GM10847 (cell line): ENCODE measurements around the gene ADCY4.
A peak's percentile ranks its signal among the peaks of the same experiment; 100 is the strongest.

Experiments used
- POLR2A ChIP-seq: IDR thresholded peaks from 2 replicates; pipeline ENCODE4 v1.6.1; 2011; ENCODE audit not compliant: insufficient read length; ENCODE audit errors: extremely low read depth

ADCY4 gene

GRCh38 chr14:24312736-24313507 is 21.9 kb downstream of the ADCY4 start:
- no peak for TF ChIP-seq POLR2A

GRCh38 chr14:24311837-24312615 is 22.8 kb downstream of the ADCY4 start:
- no peak for TF ChIP-seq POLR2A

GRCh38 chr14:24310646-24311604 is 23.9 kb downstream of the ADCY4 start, which contains the start of gene LTB4R:
LTB4R (plus strand) TSS chr14:24311502; CDS start chr14:24315652, 4,150 bp downstream.
- TF ChIP-seq POLR2A = peak; percentile 39

- TF ChIP-seq POLR2A = no peak
Observed at GRCh38 chr14:24310265-24310645, 24.6 kb downstream of the ADCY4 start.

GRCh38 chr14:24309538-24310264 is 25.2 kb downstream of the ADCY4 start, which contains the start of gene LTB4R2:
LTB4R2 (plus strand) TSS chr14:24310140; CDS start chr14:24310665, 525 bp downstream.
- no peak for TF ChIP-seq POLR2A

GRCh38 chr14:24308342-24309124 is 26.3 kb downstream of the ADCY4 start:
- no peak for TF ChIP-seq POLR2A

GRCh38 chr14:24307575-24308341 is 27.1 kb downstream of the ADCY4 start, which contains the start of gene CIDEB:
CIDEB (minus strand) TSS chr14:24307977; CDS start chr14:24307858, 119 bp downstream.
- TF ChIP-seq POLR2A = no peak

- no peak for TF ChIP-seq POLR2A
Observed at GRCh38 chr14:24307156-24307574, 27.7 kb downstream of the ADCY4 start.

GRCh38 chr14:24304019-24304387 is 30.9 kb downstream of the ADCY4 start:
- no peak for TF ChIP-seq POLR2A

GRCh38 chr14:24300326-24300980 is 34.4 kb downstream of the ADCY4 start:
- no peak for TF ChIP-seq POLR2A

GRCh38 chr14:24299255-24300191 is 35.3 kb downstream of the ADCY4 start, which contains the start of the genes DHRS1 and NOP9:
DHRS1 (minus strand) TSS chr14:24299780; CDS start chr14:24299106, 674 bp downstream.
NOP9 (plus strand) TSS chr14:24299850; CDS start chr14:24299955, 105 bp downstream.
- peak; percentile 47 for TF ChIP-seq POLR2A
